Activated T-helper 1 cell treated with anti-CD3 and anti-CD28 coated beads, Interleukin-12 subunit alpha, Interleukin-12 subunit beta, Interleukin-2, Interleukin-4 antibody, amounts not matched to agents 30 ng/mL and 10 ng/mL and 1 ng/mL, durations not matched to agents 14 hours and 24 hours and 36 hours (primary cell): ENCODE measurements around the gene ADCY3. TPM values are rescaled to one million over a fixed set of nuclear protein-coding genes. Genes with fewer than 3 reads are reported as not detected.

Source experiments
- DNase-seq: peaks from one replicate; pipeline ENCODE4 v3.0.0; 2021; ENCODE audit warnings: low spot score
- H3K27ac Mint-ChIP-seq: one replicate; pipeline ENCODE4 v1.8.0; 2021; ENCODE audit warnings: mild to moderate bottlenecking, mixed read lengths
- H3K27me3 Mint-ChIP-seq: one replicate; pipeline ENCODE4 v1.8.0; 2022; ENCODE audit warnings: mild to moderate bottlenecking, moderate library complexity, mixed read lengths; ENCODE audit not compliant: insufficient read depth
- H3K36me3 Mint-ChIP-seq: one replicate; pipeline ENCODE4 v1.8.0; 2021; ENCODE audit warnings: low read depth, mixed read lengths
- H3K4me1 Mint-ChIP-seq: one replicate; pipeline ENCODE4 v1.8.0; 2021; ENCODE audit warnings: low read depth, mixed read lengths
- H3K4me3 Mint-ChIP-seq: one replicate; pipeline ENCODE4 v1.8.0; 2021; ENCODE audit warnings: mild to moderate bottlenecking, moderate library complexity, mixed read lengths
- H3K9me3 Mint-ChIP-seq: one replicate; pipeline ENCODE4 v1.8.0; 2021; ENCODE audit warnings: mixed read lengths
- intact Hi-C: fragments of 100-400 bp; cut with micrococcal nuclease; formaldehyde crosslinking; loops from one replicate; pipeline ENCODE4 v1.15.1; 2024
- total RNA-seq: library from RNA; stranded (reverse); gene quantifications from 2 replicates; pipeline ENCODE4 v1.2.3, GENCODE V29; 2022

ADCY3 gene
- total RNA-seq, 1 donor from 2014 or later = 108 TPM

DNA sequence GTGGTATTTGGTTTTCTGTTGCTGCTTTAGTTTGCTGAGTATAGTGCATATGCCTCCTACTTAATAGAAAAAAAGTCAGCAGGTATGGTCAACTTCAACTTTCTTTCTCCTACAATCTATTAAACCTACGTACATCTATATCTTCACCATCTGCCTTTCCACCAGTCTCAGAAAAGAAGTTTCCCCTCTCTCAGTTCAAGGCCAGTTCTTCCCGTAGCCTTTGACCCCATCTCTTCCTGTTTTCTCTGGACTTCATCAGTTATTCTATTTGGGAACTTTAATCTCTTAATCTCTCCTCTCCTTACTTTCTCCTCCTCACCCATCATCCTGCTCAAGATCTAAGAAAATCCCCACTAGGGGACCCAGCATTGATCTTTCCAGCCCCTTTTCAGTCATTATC, 132.5 kb downstream of the ADCY3 start:
- Mint-ChIP-seq H3K36me3 (peaks cover 3% of the 10 kb centered on the region), H3K4me3 (no peak overlapping the region), H3K27me3 (peaks cover 3% of the 10 kb centered on the region), H3K9me3 (no peaks in the 10 kb centered on the region), H3K4me1 (peaks cover 4% of the 10 kb centered on the region), H3K27ac (no peak overlapping the region)
- DNase-seq = no peak
- intact Hi-C loops = no loop called here

DNA sequence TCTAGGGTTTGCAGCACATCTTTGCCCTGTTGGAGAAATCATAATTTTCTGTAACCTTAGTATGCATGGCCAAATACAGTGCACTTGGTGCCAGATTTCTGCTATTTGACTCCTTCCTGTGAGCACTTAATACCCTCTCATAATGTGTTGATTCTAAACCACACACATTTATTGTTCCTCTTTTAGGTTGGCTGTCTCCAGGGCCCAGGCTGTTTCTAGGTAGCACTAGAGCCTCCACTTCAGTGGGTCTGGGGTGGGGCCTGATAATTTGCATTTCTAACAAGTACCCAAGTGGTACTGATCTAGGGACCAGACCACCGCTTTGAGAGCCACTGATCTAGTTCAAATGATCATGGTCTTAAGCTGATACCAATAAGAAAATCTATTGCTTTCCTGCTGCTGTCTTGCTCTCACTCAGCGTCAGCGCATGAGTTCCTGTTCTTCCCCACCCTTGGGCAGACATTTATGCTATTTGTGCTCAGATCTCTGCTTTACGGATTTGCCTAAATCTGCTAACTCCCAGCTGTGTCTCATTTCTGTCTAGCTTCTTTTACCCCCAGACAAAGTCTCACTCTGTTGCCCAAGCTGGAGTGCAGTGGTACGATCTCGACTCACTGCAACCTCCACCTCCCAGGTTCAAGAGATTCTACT, 134.2 kb downstream of the ADCY3 start:
- Mint-ChIP-seq H3K4me1 (no peaks in the 10 kb centered on the region), H3K4me3 (no peak overlapping the region), H3K27ac (no peak overlapping the region), H3K27me3 (peaks cover 3% of the 10 kb centered on the region), H3K9me3 (peaks cover 3% of the 10 kb centered on the region), H3K36me3 (peaks cover 3% of the 10 kb centered on the region)
- DNase-seq = no peak
- intact Hi-C loops = no loop called here

DNA sequence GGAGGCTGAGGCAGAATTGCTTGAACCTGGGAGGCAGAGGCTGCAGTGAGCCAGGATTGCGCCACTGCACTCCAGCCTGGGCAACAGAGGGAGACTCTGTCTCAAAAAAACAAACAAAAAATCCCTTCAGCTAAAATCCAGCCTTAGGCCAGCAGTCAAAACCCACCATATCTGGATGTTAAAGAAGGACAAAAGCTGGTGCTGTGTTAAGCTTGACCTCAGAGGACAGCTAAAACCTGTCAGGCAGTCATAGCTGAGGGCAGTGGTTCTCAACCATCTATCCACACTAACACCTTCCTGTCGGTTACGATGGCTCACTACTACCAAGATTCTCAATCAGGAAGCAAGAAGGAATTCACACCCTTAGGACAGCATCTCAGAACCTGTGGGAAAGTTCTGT, 136.4 kb downstream of the ADCY3 start:
- Mint-ChIP-seq H3K27me3 (peaks cover 3% of the 10 kb centered on the region), H3K4me3 (no peak overlapping the region), H3K36me3 (no peaks in the 10 kb centered on the region), H3K4me1 (no peaks in the 10 kb centered on the region), H3K9me3 (peaks cover 7% of the 10 kb centered on the region), H3K27ac (no peak overlapping the region)
- intact Hi-C loops = no loop called here
- DNase-seq = no peak

DNA sequence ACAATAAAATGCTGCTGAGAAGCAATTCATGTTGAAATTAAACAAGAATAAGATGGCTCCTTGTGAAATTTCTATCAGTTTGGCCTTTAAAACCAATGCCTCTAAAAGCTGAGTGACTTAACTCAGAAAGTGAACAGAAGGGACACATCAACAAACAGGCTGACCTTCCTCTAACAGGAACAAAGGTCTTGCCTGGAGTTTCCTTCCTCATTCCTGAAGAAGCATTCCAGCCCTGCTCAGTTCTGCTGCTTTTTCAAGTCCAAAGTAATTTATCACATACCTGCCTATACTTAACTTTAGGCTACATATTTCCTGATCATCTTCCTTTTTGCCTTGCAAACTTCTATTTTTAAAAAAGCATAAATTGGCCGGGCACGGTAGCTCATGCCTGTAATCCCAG, 140.9 kb downstream of the ADCY3 start:
- Mint-ChIP-seq H3K4me1 (no peaks in the 10 kb centered on the region), H3K9me3 (peaks cover 7% of the 10 kb centered on the region), H3K27ac (no peak overlapping the region), H3K4me3 (no peak overlapping the region), H3K27me3 (peaks cover 4% of the 10 kb centered on the region), H3K36me3 (no peaks in the 10 kb centered on the region)
- DNase-seq = no peak
- intact Hi-C loops = no loop called here

DNA sequence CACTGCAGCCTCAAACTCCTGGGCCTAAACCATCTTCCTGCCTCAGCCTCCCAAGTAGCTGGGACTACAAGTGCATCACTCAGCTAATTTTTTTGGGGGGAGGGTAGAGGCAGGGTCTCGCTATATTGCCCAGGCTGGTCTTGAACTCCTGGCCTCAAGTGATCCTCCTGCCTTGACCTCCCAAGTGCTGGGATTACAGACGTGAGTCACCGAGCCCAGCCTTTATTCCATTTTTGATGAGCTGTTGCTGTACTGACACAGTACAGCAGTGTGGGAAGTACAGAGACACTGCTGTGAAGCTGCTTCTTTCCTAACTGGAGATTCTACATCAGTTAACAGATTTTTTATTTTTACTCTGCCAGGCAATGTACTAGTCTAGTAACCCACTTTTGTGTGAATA, 145.7 kb downstream of the ADCY3 start:
- intact Hi-C loops = no loop called here
- Mint-ChIP-seq H3K27me3 (peaks cover 4% of the 10 kb centered on the region), H3K27ac (no peak overlapping the region), H3K36me3 (no peaks in the 10 kb centered on the region), H3K9me3 (no peaks in the 10 kb centered on the region), H3K4me3 (no peak overlapping the region), H3K4me1 (no peaks in the 10 kb centered on the region)
- DNase-seq = no peak

DNA sequence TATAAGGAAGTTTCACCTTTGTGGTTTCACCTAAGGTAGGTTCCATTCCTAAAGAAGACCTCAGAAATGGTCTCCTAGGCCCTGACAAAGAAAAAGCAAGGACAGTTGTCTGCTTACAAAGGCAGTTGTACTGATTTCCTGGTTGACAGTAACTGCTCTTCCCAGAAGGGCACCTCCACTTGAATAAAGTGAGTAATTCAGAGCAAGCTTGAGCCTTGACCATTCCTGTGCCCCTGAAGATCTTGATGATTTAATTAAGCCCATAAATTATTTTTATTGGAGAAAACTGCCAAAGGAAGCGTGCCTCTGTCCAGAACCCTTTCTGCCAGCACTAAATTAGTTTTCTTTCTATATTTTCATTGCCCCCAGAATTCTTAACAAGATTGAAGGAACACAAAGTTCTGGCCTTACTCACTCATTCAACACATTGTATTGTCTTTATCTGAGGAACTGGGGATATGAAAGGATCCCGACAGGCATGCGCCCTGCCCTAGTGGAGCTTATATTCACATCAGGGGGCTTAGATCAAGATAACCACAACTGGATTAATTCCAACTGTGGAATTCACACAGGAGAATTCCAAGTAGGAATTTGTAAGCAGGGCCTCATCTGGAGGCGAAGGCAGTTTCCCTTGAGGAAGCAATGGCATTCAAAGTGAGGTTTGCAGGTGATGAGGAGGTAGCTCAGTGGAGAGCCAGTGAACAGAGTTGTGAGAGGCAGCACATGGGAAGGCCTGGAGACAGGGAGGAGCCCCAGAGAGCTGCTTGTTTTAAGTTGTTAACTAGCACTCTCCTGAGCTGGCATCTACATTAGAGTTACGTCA, 148.1 kb downstream of the ADCY3 start:
- Mint-ChIP-seq H3K36me3 (no peaks in the 10 kb centered on the region), H3K4me3 (no peak overlapping the region), H3K9me3 (no peaks in the 10 kb centered on the region), H3K27me3 (peaks cover 4% of the 10 kb centered on the region), H3K4me1 (peaks cover under 1% of the 10 kb centered on the region), H3K27ac (no peak overlapping the region)
- DNase-seq = no peak
- intact Hi-C loops = no loop called here

DNA sequence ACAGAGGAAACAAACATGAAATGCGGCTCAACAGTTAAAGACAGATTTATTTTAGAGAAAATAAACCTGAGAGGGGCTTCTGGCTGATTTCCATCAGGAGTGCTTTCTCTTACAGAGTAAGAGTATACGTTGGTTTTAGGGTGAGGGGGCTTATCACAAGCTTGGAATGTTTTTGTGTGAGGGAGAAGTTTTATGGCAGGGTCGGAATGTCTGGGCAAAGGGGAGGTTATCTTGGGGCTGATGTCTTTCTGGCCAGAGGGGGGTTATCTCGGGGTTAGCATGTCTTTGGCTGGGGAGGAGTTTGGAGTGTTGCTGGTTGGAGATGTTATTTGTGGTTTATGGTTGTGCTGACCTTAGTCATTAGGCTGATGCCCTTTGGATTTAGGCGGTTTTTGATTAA, 149.0 kb downstream of the ADCY3 start:
- Mint-ChIP-seq H3K36me3 (peaks cover 7% of the 10 kb centered on the region), H3K27me3 (peaks cover 4% of the 10 kb centered on the region), H3K9me3 (no peaks in the 10 kb centered on the region), H3K27ac (no peak overlapping the region), H3K4me3 (no peak overlapping the region), H3K4me1 (peaks cover 9% of the 10 kb centered on the region)
- DNase-seq = no peak
- intact Hi-C loops = no loop called here

Other genes starting within 250 kb of the ADCY3 start
- 16.5 and 17.3 TPM in 2 replicates for gene PTRHD1, start 126.8 kb downstream of the ADCY3 start, total RNA-seq
- gene CENPO, start 126.8 kb downstream of the ADCY3 start, total RNA-seq = 44.7 and 48.3 TPM in 2 replicates
- gene DNAJC27, start 51.7 kb upstream of the ADCY3 start, total RNA-seq = 6.3 and 7.0 TPM in 2 replicates
- 0.21 and 0.22 TPM in 2 replicates for gene EFR3B, start 121.8 kb upstream of the ADCY3 start, total RNA-seq
- gene POMC, start 248.3 kb upstream of the ADCY3 start, total RNA-seq = 5.0 and 5.9 TPM in 2 replicates